Smooth muscle cell (in vitro differentiated cells): ENCODE results near the gene BSG. TPM values are rescaled to one million over a fixed set of nuclear protein-coding genes. Genes with fewer than 3 reads are reported as not detected.

ENCODE experiments used
- DNase-seq: peaks from one replicate; lab custom pipeline; 2025; ENCODE audit not compliant: unreplicated experiment; lab: John Stamatoyannopoulos, UW
- H2AFZ ChIP-seq: fragments of 200-600 bp; sonication (generic); 2 replicates; pipeline ENCODE4 v1.6.0; 2016; ENCODE audit warnings: antibody characterized with exemption, low read depth, mild to moderate bottlenecking
- H3F3A ChIP-seq: fragments of 200-600 bp; sonication (generic); 2 replicates; pipeline ENCODE4 v1.6.0; 2017; ENCODE audit warnings: antibody characterized with exemption, low read depth
- H3K27ac ChIP-seq: fragments of 200-600 bp; sonication (generic); 2 replicates; pipeline ENCODE4 v1.5.1; 2016; ENCODE audit warnings: low read depth, mild to moderate bottlenecking
- H3K27me3 ChIP-seq: fragments of 200-600 bp; sonication (generic); 2 replicates; pipeline ENCODE4 v1.6.1; 2016; ENCODE audit warnings: low read depth, mild to moderate bottlenecking
- H3K36me3 ChIP-seq: fragments of 200-600 bp; sonication (generic); 2 replicates; pipeline ENCODE4 v1.5.1; 2016; ENCODE audit warnings: low read depth
- H3K4me1 ChIP-seq: fragments of 200-600 bp; sonication (generic); 2 replicates; pipeline ENCODE4 v1.5.1; 2016; ENCODE audit warnings: low read depth
- H3K4me2 ChIP-seq: fragments of 200-600 bp; sonication (generic); 2 replicates; pipeline ENCODE4 v1.6.0; 2016; ENCODE audit warnings: mild to moderate bottlenecking
- H3K4me3 ChIP-seq: fragments of 200-600 bp; sonication (generic); 2 replicates; pipeline ENCODE4 v1.5.1; 2016; ENCODE audit warnings: mild to moderate bottlenecking
- H3K79me2 ChIP-seq: fragments of 200-600 bp; sonication (generic); 2 replicates; pipeline ENCODE4 v1.6.0; 2016; ENCODE audit warnings: low read depth, mild to moderate bottlenecking
- H3K9ac ChIP-seq: fragments of 200-600 bp; sonication (generic); 2 replicates; pipeline ENCODE4 v1.6.0; 2016; ENCODE audit warnings: low read depth
- H3K9me3 ChIP-seq: fragments of 200-600 bp; sonication (generic); replicated peaks from 2 replicates; pipeline ENCODE4 v1.5.1; 2016; ENCODE audit warnings: low read depth
- H4K20me1 ChIP-seq: fragments of 200-600 bp; sonication (generic); 2 replicates; pipeline ENCODE4 v1.6.0; 2016; ENCODE audit warnings: low read depth
- WGBS: methylation state at CpG from one replicate; pipeline ENCODE4 v1.1.7; 2016; ENCODE audit warnings: low lambda C conversion rate; 5-methylcytosine and 5-hydroxymethylcytosine counted together
- polyA plus RNA-seq: library from polyadenylated mRNA; unstranded; fragments of >200 nt; fragmentation: Nextera tagmentation; extraction: Ambion mirVana; gene quantifications from 2 replicates; pipeline ENCODE4 v1.2.1, GENCODE V29; 2016
- total RNA-seq: library from RNA; depleted of rRNA; stranded (reverse); fragments of >200 nt; gene quantifications from 2 replicates; pipeline ENCODE4 v1.2.3, GENCODE V29; 2014
- TF ChIP-seq, protein P1 (sequence below): fragments of 200-600 bp; sonication (generic); IDR thresholded peaks from 2 replicates; pipeline ENCODE4 v1.5.1; 2017; ENCODE audit warnings: borderline replicate concordance, mild to moderate bottlenecking, antibody characterized with exemption; ENCODE audit not compliant: insufficient read depth, poor library complexity, severe bottlenecking

BSG gene
- total and polyA plus RNA-seq, 2 experiments from 2014 or later = 431 to 1,057 TPM

DNA sequence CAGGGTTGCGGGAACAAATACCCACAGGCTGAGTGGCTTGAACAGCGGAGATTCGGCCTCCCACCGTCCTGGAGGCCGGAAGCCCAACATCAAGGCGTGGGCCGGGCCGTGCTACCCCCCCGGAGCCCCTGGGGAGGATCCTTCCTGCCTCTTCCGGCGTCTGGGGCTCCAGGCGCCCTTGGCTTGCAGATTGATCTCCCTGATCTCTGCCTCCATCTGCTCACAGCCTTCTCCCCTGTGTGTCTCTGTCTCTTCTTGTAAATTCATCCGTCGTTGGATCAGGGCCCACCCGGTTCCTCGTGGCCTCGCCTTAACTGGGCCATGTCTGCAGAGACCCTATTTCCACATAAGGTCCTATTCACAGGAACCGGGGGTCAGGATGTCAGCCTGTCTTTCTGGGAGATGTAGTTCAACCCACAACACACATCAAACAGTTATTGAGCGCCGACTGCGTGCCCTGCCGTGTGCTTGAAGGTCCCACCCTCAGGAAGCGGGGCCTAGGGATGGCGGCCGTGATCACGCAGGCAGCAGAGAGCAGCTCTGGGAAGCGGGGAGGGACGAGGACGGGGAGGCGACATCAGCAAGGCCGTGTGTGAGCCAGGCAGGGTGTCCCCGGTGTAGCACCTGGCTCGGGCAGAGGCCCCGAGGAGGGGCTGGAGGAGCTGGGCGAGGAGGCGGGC lies 38.5 kb downstream of the BSG start:
- no peak for DNase-seq
- peak overlapping the region; percentile 22 for H3K27ac ChIP-seq

DNA sequence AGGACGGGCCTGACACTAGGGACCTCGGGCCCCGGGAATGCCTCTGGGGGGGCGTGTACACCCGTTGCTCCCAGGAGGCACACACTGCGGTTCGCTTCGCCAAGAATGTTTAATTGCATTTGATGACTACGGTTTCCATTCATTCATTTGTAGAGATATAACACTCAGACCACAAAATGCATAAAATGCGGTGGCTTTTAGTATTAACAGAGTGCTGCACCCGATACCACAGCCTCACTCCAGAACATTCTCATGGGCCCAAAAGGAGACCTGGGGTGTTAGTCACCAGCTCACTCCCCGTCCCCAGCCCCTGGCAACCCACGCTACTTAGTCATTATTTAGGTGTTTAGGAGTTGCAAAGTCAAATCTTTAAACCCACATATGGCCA lies 39.1 kb downstream of the BSG start:
- H3K36me3 ChIP-seq = no peaks in the 10 kb centered on the region
- H3K9me3 ChIP-seq = no peaks in the 10 kb centered on the region
- H3K4me1 ChIP-seq = no peaks in the 10 kb centered on the region
- WGBS = 44% methylated on average over 12 of the region's 13 CpGs
- no peak overlapping the region for H3K4me2 ChIP-seq
- no peak overlapping the region for H3K4me3 ChIP-seq
- H3K27ac ChIP-seq = peak overlapping the region; percentile 22
- no peaks in the 10 kb centered on the region for H3K27me3 ChIP-seq
- peaks cover 9% of the 10 kb centered on the region for H4K20me1 ChIP-seq
- H2AFZ ChIP-seq = no peak overlapping the region
- no peaks in the 10 kb centered on the region for H3F3A ChIP-seq
- no peaks in the 10 kb centered on the region for H3K79me2 ChIP-seq
- no peak overlapping the region for H3K9ac ChIP-seq
- no peak for DNase-seq
- TF ChIP-seq, protein P1, sequence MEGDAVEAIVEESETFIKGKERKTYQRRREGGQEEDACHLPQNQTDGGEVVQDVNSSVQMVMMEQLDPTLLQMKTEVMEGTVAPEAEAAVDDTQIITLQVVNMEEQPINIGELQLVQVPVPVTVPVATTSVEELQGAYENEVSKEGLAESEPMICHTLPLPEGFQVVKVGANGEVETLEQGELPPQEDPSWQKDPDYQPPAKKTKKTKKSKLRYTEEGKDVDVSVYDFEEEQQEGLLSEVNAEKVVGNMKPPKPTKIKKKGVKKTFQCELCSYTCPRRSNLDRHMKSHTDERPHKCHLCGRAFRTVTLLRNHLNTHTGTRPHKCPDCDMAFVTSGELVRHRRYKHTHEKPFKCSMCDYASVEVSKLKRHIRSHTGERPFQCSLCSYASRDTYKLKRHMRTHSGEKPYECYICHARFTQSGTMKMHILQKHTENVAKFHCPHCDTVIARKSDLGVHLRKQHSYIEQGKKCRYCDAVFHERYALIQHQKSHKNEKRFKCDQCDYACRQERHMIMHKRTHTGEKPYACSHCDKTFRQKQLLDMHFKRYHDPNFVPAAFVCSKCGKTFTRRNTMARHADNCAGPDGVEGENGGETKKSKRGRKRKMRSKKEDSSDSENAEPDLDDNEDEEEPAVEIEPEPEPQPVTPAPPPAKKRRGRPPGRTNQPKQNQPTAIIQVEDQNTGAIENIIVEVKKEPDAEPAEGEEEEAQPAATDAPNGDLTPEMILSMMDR = no peak

More for the DNA sequence above, 38.5 kb downstream of the BSG start:
- Histone ChIP-seq H4K20me1 (peaks cover 9% of the 10 kb centered on the region), H3K4me2 (no peak overlapping the region), H3K36me3 (no peaks in the 10 kb centered on the region), H3K9ac (no peak overlapping the region), H2AFZ (no peak overlapping the region), H3K9me3 (no peaks in the 10 kb centered on the region), H3F3A (no peaks in the 10 kb centered on the region), H3K4me3 (no peak overlapping the region), H3K79me2 (no peaks in the 10 kb centered on the region), H3K4me1 (no peaks in the 10 kb centered on the region), H3K27me3 (no peaks in the 10 kb centered on the region)
- WGBS = 58% methylated on average over 36 of the region's 36 CpGs
- TF ChIP-seq, protein P1 = no peak

DNA sequence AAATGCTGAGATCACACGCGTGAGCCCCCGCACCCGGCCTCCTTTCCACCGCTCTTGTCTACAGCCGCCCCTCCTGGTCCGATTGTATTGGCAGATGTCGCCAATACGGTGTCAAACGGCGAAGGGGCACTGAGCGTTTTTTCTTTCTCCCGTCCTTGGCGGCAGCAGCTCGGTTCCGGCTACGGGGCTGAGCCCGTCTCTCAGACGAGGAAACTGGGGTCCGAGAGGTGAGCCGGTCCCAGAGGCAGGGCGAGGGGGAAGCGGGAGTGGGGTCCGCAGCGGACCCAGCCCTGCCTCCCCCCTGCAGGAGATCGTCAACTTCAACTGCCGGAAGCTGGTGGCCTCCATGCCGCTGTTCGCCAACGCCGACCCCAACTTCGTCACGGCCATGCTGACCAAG lies 40.5 kb downstream of the BSG start:
- Histone ChIP-seq H3K9me3 (no peaks in the 10 kb centered on the region), H3F3A (no peaks in the 10 kb centered on the region), H3K4me2 (no peak overlapping the region), H3K4me3 (no peak overlapping the region), H3K36me3 (no peaks in the 10 kb centered on the region), H3K27me3 (no peaks in the 10 kb centered on the region), H3K4me1 (no peaks in the 10 kb centered on the region), H3K27ac (no peak overlapping the region), H3K79me2 (no peaks in the 10 kb centered on the region), H4K20me1 (peaks cover 9% of the 10 kb centered on the region), H2AFZ (no peak overlapping the region), H3K9ac (no peak overlapping the region)
- DNase-seq = no peak
- TF ChIP-seq, protein P1 = no peak
- 98% methylated on average over 33 of the region's 33 CpGs for WGBS
